Right lobe of liver (tissue), 4 donors: Measurements from ENCODE around the gene ASCC1.

Source experiments
- CTCF ChIP-seq, 4 donors: fragments of 200-600 bp in 3 of 4; fragments of 450-650 bp in 1 of 4; IDR thresholded peaks; one replicate each; pipeline versions ENCODE4 v1.5.1 to v1.8.0; 2016 to 2022; ENCODE audit warnings: antibody characterized with exemption in 4 of 4, mild to moderate bottlenecking in 2 of 4
- POLR2A ChIP-seq: fragments of 450-650 bp; IDR thresholded peaks from one replicate; pipeline ENCODE4 v1.6.1; 2017; ENCODE audit warnings: antibody characterized with exemption, mild to moderate bottlenecking
- donor health status: DM: no; HTN: no; CAD: no.
- donor health status: DM: no; HTN: no; CAD: no.
- donor health status: DM: no; HTN: yes; CAD: no.

- TF ChIP-seq CTCF (IDR thresholded peaks at IDR 0.05) (no peak), POLR2A (no peak)
Observed at GRCh38 chr10:72058347-72058898, 157.7 kb downstream of the ASCC1 start.
